Natural killer cell (primary cell): Measurements from ENCODE around the gene NTM. TPM values are rescaled to one million over a fixed set of nuclear protein-coding genes. Genes with fewer than 3 reads are reported as not detected.

Experiments
- ATAC-seq, 3 donors: fragments of 150-1000 bp in 2 of 3; fragments of 200-7000 bp in 1 of 3; cut with Tn5 transposase; 1 replicate in 1 of 3; 2 replicates in 2 of 3; pipeline ENCODE4 v1.10.0; 2021; ENCODE audit warnings: mild to moderate bottlenecking in 2 of 3, moderate library complexity in 2 of 3
- DNase-seq, 2 donors: peaks; one replicate each; pipeline versions ENCODE4 v3.0.0 to v3.0.0-alpha.2; 2013 to 2021; ENCODE audit warnings: mixed read lengths in 1 of 2
- H3K27ac ChIP-seq: one replicate; pipeline ENCODE4 v1.5.1; 2013; ENCODE audit warnings: mild to moderate bottlenecking, low read length
- H3K27me3 ChIP-seq: one replicate; pipeline ENCODE4 v1.6.1; 2013; ENCODE audit warnings: low read length; ENCODE audit not compliant: control insufficient read depth, insufficient read depth
- H3K36me3 ChIP-seq: one replicate; pipeline ENCODE4 v1.6.1; 2013; ENCODE audit warnings: low read length; ENCODE audit not compliant: control insufficient read depth, insufficient read depth
- H3K4me1 ChIP-seq: one replicate; pipeline ENCODE4 v1.6.1; 2013; ENCODE audit warnings: low read length; ENCODE audit not compliant: control insufficient read depth, insufficient read depth
- H3K4me3 ChIP-seq: one replicate; pipeline ENCODE4 v1.5.1; 2013; ENCODE audit warnings: low read length
- H3K9me3 ChIP-seq: one replicate; pipeline ENCODE4 v1.6.1; 2013; ENCODE audit warnings: low read length; ENCODE audit not compliant: control insufficient read depth, insufficient read depth
- H3K27ac Mint-ChIP-seq, 2 donors: one replicate each; pipeline ENCODE4 v1.8.0; 2022; ENCODE audit warnings: mild to moderate bottlenecking in 2 of 2, mixed read lengths in 2 of 2, moderate library complexity in 1 of 2
- H3K27me3 Mint-ChIP-seq, 2 donors: one replicate each; pipeline ENCODE4 v1.8.0; 2022; ENCODE audit warnings: low read depth in 2 of 2, mixed read lengths in 2 of 2
- H3K36me3 Mint-ChIP-seq: one replicate; pipeline ENCODE4 v1.8.0; 2022; ENCODE audit warnings: mixed read lengths
- H3K4me1 Mint-ChIP-seq, 2 donors: one replicate each; pipeline ENCODE4 v1.8.0; 2022; ENCODE audit warnings: mixed read lengths in 2 of 2
- H3K4me3 Mint-ChIP-seq: one replicate; pipeline ENCODE4 v1.8.0; 2022; ENCODE audit warnings: mild to moderate bottlenecking, moderate library complexity, mixed read lengths
- H3K9me3 Mint-ChIP-seq, 2 donors: one replicate each; pipeline ENCODE4 v1.8.0; 2022; ENCODE audit warnings: mixed read lengths in 2 of 2
- WGBS: methylation state at CpG from one replicate; pipeline ENCODE4 v1.1.7; 2013; ENCODE audit warnings: missing lambda C conversion rate; ENCODE audit not compliant: insufficient coverage; 5-methylcytosine and 5-hydroxymethylcytosine counted together
- intact Hi-C: fragments of 100-400 bp; cut with micrococcal nuclease; formaldehyde crosslinking; loops from one replicate; pipeline ENCODE4 v1.14.2; 2022
- total RNA-seq, 4 donors: library from RNA; stranded (reverse); fragments of 120-200 nt in 1 of 4; gene quantifications; one replicate each; pipeline versions ENCODE4 v1.2.3 to v1.2.4, GENCODE V29; 2013 to 2022
- TF ChIP-seq, protein P1 (sequence below): fragments of 200-600 bp; IDR thresholded peaks from one replicate; pipeline ENCODE4 v1.8.0; 2022; ENCODE audit warnings: antibody characterized with exemption

NTM gene
- total RNA-seq, 3 donors from 2014 or later (not counting 1 experiment from before 2014, with no cell fraction given) = not detected

DNA sequence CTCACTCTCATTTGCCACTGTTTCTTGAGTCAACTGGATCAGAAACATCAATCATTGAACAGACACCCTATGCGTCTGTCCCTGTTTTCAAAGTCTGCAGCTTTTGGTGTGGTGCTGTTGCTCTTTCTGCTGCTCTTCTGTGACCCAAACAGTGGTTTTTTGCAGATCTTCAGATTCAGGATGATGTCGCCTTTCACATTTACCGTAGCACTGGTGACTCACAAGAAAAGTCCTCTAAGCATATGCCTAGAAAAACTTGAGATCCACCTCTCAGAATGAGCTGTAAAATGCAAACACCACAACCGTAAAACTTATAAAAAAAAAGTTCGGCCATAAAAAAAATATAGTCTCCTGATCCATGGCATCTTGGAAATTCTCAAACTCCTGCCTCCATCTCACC lies 400.4 kb downstream of the NTM start:
- Mint-ChIP-seq H3K4me3 (no peak overlapping the region), H3K27me3 (peaks cover 0 to 5% of the 10 kb centered on the region in 2 donors), H3K9me3 (peaks cover 6% of the 10 kb centered on the region in 2 donors), H3K36me3 (no peaks in the 10 kb centered on the region), H3K4me1 (no peaks in the 10 kb centered on the region), H3K27ac (no peak overlapping the region)
- H3K27me3 ChIP-seq = no peaks in the 10 kb centered on the region
- no peak for ATAC-seq
- intact Hi-C loops = no loop called here
- H3K36me3 ChIP-seq = no peaks in the 10 kb centered on the region
- no peak for DNase-seq
- TF ChIP-seq, protein P1, sequence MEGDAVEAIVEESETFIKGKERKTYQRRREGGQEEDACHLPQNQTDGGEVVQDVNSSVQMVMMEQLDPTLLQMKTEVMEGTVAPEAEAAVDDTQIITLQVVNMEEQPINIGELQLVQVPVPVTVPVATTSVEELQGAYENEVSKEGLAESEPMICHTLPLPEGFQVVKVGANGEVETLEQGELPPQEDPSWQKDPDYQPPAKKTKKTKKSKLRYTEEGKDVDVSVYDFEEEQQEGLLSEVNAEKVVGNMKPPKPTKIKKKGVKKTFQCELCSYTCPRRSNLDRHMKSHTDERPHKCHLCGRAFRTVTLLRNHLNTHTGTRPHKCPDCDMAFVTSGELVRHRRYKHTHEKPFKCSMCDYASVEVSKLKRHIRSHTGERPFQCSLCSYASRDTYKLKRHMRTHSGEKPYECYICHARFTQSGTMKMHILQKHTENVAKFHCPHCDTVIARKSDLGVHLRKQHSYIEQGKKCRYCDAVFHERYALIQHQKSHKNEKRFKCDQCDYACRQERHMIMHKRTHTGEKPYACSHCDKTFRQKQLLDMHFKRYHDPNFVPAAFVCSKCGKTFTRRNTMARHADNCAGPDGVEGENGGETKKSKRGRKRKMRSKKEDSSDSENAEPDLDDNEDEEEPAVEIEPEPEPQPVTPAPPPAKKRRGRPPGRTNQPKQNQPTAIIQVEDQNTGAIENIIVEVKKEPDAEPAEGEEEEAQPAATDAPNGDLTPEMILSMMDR = no peak
- no peak overlapping the region for H3K4me3 ChIP-seq
- 84% methylated on average over 5 of the region's 5 CpGs for WGBS
- no peak overlapping the region for H3K27ac ChIP-seq
- H3K9me3 ChIP-seq = no peaks in the 10 kb centered on the region
- no peaks in the 10 kb centered on the region for H3K4me1 ChIP-seq

GRCh38 chr11:131771471-131771870 lies 401.1 kb downstream of the NTM start:
- Histone ChIP-seq H3K4me1 (no peaks in the 10 kb centered on the region), H3K9me3 (no peaks in the 10 kb centered on the region), H3K27ac (no peak overlapping the region), H3K36me3 (no peaks in the 10 kb centered on the region), H3K4me3 (no peak overlapping the region), H3K27me3 (no peaks in the 10 kb centered on the region)
- Mint-ChIP-seq H3K36me3 (no peaks in the 10 kb centered on the region), H3K27me3 (peaks cover 0 to 5% of the 10 kb centered on the region in 2 donors), H3K4me1 (no peaks in the 10 kb centered on the region), H3K4me3 (no peak overlapping the region), H3K27ac (no peak overlapping the region), H3K9me3 (peaks cover 6% of the 10 kb centered on the region in 2 donors)
- TF ChIP-seq, protein P1 = no peak
- intact Hi-C loops = no loop called here
- ATAC-seq (no peak), DNase-seq (no peak)
- 92% methylated on average over 1 of the region's 1 CpG for WGBS

- ATAC-seq = no peak
- no peaks in the 10 kb centered on the region for H3K4me1 Mint-ChIP-seq
- no peaks in the 10 kb centered on the region for H3K36me3 Mint-ChIP-seq
- intact Hi-C loops = no loop called here
- Histone ChIP-seq H3K27ac (no peak overlapping the region), H3K36me3 (no peaks in the 10 kb centered on the region), H3K4me1 (no peaks in the 10 kb centered on the region), H3K4me3 (no peak overlapping the region), H3K9me3 (no peaks in the 10 kb centered on the region), H3K27me3 (no peaks in the 10 kb centered on the region)
- H3K27me3 Mint-ChIP-seq = peaks cover 0 to 5% of the 10 kb centered on the region in 2 donors
- TF ChIP-seq, protein P1 = no peak
- H3K9me3 Mint-ChIP-seq = peaks cover 6% of the 10 kb centered on the region in 2 donors
- no peak for DNase-seq
- no peak overlapping the region for H3K4me3 Mint-ChIP-seq
- H3K27ac Mint-ChIP-seq = no peak overlapping the region
- WGBS = 91% methylated on average over 6 of the region's 6 CpGs
Observed at GRCh38 chr11:131773626-131774025, 403.2 kb downstream of the NTM start.

- TF ChIP-seq, protein P1 = no peak
- Histone ChIP-seq H3K4me3 (no peak overlapping the region), H3K36me3 (no peaks in the 10 kb centered on the region), H3K27ac (no peak overlapping the region), H3K27me3 (no peaks in the 10 kb centered on the region), H3K9me3 (peaks cover 3% of the 10 kb centered on the region), H3K4me1 (no peaks in the 10 kb centered on the region)
- Mint-ChIP-seq H3K36me3 (no peaks in the 10 kb centered on the region), H3K4me3 (no peak overlapping the region), H3K27ac (no peak overlapping the region), H3K4me1 (no peaks in the 10 kb centered on the region), H3K27me3 (peaks cover 0 to 5% of the 10 kb centered on the region in 2 donors), H3K9me3 (peaks cover 6 to 10% of the 10 kb centered on the region in 2 donors)
- WGBS = 80% methylated on average over 3 of the region's 3 CpGs
- no peak for DNase-seq
- ATAC-seq = no peak
- intact Hi-C loops = no loop called here
Observed at GRCh38 chr11:131776211-131776610, 405.8 kb downstream of the NTM start.
